SK-N-MC (cell line): ENCODE measurements around the gene WAC.
A peak's percentile ranks its signal among the peaks of the same experiment; 100 is the strongest.
"Not testable (repeated sequence)": the region's sequence is repeated elsewhere in the genome, so short reads cannot be mapped to it uniquely, and the experiment has no call there.

Source experiments
- DNase-seq: peaks from one replicate; pipeline ENCODE4 v3.0.0-alpha.2; 2011; ENCODE audit warnings: low read depth, low spot score
- H3K27ac ChIP-seq: fragments of 200-600 bp; sonication (generic); 2 replicates; pipeline ENCODE4 v1.5.1; 2016; ENCODE audit warnings: mixed run types
- H3K36me3 ChIP-seq: fragments of 200-600 bp; sonication (generic); 2 replicates; pipeline ENCODE4 v1.6.1; 2017; ENCODE audit warnings: antibody characterized with exemption, low read length, mixed read lengths; ENCODE audit not compliant: insufficient read depth
- H3K4me3 ChIP-seq: fragments of 200-600 bp; sonication (generic); 2 replicates; pipeline ENCODE4 v1.5.1; 2016
- H3K9ac ChIP-seq: fragments of 200-600 bp; sonication (generic); 2 replicates; pipeline ENCODE4 v1.8.0; 2017; ENCODE audit warnings: mixed run types, mixed read lengths; ENCODE audit not compliant: insufficient read length
- H3K9me3 ChIP-seq: fragments of 200-600 bp; sonication (generic); 2 replicates; pipeline ENCODE4 v1.6.1; 2017; ENCODE audit warnings: low read depth, mild to moderate bottlenecking, antibody characterized with exemption, low read length, moderate library complexity, mixed read lengths
- EZH2 ChIP-seq: fragments of 200-600 bp; sonication (generic); IDR thresholded peaks from one replicate; pipeline ENCODE4 v1.6.1; 2017; ENCODE audit warnings: antibody characterized with exemption
- FOXP2 ChIP-seq: optimal IDR thresholded peaks from 2 replicates; pipeline ENCODE3; 2011; ENCODE audit warnings: mild to moderate bottlenecking, moderate library complexity; ENCODE audit not compliant: insufficient read depth; ENCODE audit errors: extremely low read length, control extremely low read depth
- POLR2AphosphoS5 ChIP-seq: IDR thresholded peaks from 2 replicates; pipeline ENCODE4 v1.6.1; 2012; ENCODE audit warnings: mild to moderate bottlenecking, low read depth, low read length, borderline replicate concordance

WAC gene

GRCh38 chr10:28601012-28601411 is 68.1 kb downstream of the WAC start:
- DNase-seq, result no peak
- TF ChIP-seq EZH2, result no peak
- no peak for TF ChIP-seq FOXP2
- TF ChIP-seq POLR2AphosphoS5, result no peak
- Histone ChIP-seq H3K9ac (no peak overlapping the region), H3K27ac (no peak overlapping the region), H3K4me3 (no peak overlapping the region), H3K36me3 (peaks cover 40% of the 10 kb centered on the region), H3K9me3 (no peaks in the 10 kb centered on the region)

DNA sequence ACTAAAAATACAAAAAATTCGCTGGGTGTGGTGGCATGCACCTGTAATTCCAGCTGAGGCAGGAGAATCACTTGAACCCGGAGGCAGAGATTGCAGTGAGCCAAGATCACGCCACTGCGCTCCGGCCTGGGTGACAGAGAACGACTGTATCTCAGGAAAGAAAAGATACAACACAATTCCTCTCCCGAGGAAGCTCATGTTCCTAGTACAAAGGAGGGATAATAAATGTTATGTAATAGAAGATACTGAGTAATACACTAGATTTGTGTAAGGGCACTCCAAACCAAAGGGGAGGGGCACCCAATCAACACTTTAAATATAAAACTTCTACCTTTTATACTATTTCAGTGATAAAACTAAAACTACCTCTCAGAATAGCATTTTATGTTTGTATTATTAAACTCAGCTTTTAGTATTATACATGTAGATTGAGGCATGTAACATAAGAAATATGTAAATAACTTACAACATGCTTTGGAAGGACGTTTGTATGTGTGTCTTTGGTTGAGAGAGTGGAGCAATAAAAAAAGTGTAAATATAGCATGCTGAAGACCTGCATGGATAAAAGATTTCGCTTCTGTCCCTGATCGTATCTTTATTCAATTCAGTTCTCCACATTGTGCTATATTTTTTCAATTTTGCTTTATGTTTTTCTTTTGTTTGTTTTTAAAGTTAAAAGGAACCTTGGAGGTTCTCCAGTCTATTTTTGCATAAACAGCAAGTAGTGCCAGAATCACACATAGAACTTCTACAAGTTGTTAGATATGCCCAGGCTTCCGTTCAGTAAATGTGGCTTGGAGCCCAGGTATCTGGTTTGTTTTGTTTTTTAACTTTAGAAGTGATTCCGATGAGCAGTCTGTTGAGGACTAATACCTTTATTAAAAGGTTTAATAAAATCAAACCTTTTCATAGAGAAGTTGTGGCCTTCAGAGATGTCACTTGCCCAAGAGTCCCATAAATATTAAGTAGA is 71.9 kb downstream of the WAC start:
- no peak overlapping the region for H3K9ac ChIP-seq
- no peak overlapping the region for H3K4me3 ChIP-seq
- no peaks in the 10 kb centered on the region for H3K9me3 ChIP-seq
- DNase-seq, result no peak
- H3K27ac ChIP-seq, result 0 out of 2 replicates have a peak overlapping the region, but pooled peaks have one; percentile 19
- no peak for TF ChIP-seq FOXP2
- no peak for TF ChIP-seq EZH2
- no peak for TF ChIP-seq POLR2AphosphoS5
- H3K36me3 ChIP-seq, result peaks cover 37% of the 10 kb centered on the region

DNA sequence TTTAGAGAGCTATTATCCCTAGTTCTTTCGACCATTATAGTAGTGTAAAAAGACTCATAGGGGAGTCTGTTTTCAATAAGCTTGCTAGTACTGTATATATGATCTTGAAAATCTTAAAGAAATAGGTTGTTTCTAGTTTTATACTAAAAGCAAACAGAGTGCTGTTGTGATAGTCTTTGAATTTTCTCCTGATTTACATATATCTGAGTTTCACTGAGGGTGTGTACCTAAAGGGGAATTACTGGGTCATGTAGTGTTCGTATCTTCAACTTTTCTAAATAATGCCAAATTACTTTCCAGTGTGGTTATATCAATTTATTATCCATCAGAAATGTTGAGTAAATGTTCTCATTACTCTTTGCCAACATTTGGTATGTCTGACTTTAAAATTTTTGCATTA is 73.7 kb downstream of the WAC start:
- H3K9ac ChIP-seq, result no peak overlapping the region
- no peak for DNase-seq
- no peaks in the 10 kb centered on the region for H3K9me3 ChIP-seq
- TF ChIP-seq FOXP2 (no peak), EZH2 (no peak), POLR2AphosphoS5 (no peak)
- peaks cover 45% of the 10 kb centered on the region for H3K36me3 ChIP-seq
- no peak overlapping the region for H3K27ac ChIP-seq
- H3K4me3 ChIP-seq, result no peak overlapping the region

DNA sequence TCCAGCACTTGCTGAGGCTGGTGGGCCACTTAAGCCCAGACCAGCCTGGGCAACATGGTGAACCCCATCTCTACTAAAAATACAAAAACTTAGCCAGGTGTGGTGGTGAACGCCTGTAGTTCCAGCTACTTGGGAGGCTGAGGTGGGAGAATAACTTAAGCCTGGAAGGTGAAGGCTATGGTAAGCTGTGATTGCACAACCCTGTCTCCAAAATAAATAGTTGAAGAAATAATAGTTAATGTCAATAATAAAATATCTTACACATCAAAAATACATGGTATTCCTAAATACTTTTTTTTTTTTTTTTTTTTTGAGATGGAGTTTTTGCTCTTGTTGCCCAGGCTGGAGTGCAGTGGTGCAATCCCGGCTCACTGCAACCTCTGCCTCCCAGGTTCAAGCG is 76.7 kb downstream of the WAC start:
- H3K4me3 ChIP-seq, H3K9me3 ChIP-seq, H3K9ac ChIP-seq, H3K27ac ChIP-seq, DNase-seq: not testable (repeated sequence)
- H3K36me3 ChIP-seq, result peaks cover 71% of the 10 kb centered on the region

DNA sequence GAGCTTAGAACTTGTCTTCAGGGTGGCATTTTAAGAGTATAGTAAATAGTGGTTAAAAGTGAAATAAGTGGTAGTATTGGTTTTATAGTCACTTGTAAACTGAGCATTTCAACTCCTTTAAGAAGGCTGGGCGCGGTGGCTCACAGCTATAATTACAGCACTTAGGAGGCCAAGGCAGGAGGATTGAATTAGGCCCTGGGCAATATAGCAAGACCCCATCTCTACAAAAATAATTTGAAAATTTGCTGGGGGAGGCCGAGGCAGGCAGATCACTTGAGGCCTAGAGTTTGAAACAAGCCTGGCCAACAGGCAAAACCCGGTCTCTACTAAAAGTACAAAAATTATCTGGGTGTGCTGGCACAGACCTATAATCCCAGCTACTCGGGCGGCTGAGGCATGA is 80.0 kb downstream of the WAC start:
- no peak overlapping the region for H3K4me3 ChIP-seq
- no peaks in the 10 kb centered on the region for H3K9me3 ChIP-seq
- DNase-seq, result no peak
- TF ChIP-seq EZH2 (no peak), FOXP2 (no peak), POLR2AphosphoS5 (no peak)
- no peak overlapping the region for H3K27ac ChIP-seq
- H3K36me3 ChIP-seq, result peaks cover 90% of the 10 kb centered on the region
- no peak overlapping the region for H3K9ac ChIP-seq

GRCh38 chr10:28616514-28616913 is 83.6 kb downstream of the WAC start:
- DNase-seq, result no peak
- Histone ChIP-seq H3K27ac (no peak overlapping the region), H3K9me3 (no peaks in the 10 kb centered on the region), H3K4me3 (no peak overlapping the region), H3K36me3 (peaks cover 80% of the 10 kb centered on the region), H3K9ac (no peak overlapping the region)
- TF ChIP-seq POLR2AphosphoS5 (no peak), FOXP2 (no peak), EZH2 (no peak)

DNA sequence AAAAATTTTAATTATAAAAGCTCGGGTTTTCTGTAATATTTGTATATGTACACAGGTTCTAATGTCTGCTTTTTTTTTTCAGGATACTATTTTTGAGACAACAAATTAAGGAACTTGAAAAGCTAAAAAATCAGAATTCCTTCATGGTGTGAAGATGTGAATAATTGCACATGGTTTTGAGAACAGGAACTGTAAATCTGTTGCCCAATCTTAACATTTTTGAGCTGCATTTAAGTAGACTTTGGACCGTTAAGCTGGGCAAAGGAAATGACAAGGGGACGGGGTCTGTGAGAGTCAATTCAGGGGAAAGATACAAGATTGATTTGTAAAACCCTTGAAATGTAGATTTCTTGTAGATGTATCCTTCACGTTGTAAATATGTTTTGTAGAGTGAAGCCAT is 86.5 kb downstream of the WAC start:
- Histone ChIP-seq H3K36me3 (peaks cover 55% of the 10 kb centered on the region), H3K9ac (no peak overlapping the region)
- TF ChIP-seq EZH2 (no peak), POLR2AphosphoS5 (no peak), FOXP2 (no peak)

DNA sequence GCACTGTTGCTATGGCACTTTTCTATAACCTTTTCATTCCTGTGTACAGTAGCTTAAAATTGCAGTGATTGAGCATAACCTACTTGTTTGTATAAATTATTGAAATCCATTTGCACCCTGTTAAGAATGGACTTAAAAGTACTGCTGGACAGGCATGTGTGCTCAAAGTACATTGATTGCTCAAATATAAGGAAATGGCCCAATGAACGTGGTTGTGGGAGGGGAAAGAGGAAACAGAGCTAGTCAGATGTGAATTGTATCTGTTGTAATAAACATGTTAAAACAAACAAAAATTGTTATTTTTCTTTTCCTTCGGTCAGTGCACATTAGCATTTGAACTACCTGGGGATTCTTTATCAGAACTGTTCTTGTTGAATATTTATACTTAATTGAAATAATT is 87.3 kb downstream of the WAC start:
- TF ChIP-seq EZH2 (no peak), FOXP2 (no peak), POLR2AphosphoS5 (no peak)
- H3K9me3 ChIP-seq, result no peaks in the 10 kb centered on the region
- H3K36me3 ChIP-seq, result peaks cover 47% of the 10 kb centered on the region
- no peak overlapping the region for H3K9ac ChIP-seq
- no peak overlapping the region for H3K4me3 ChIP-seq
- DNase-seq, result no peak
- H3K27ac ChIP-seq, result no peak overlapping the region

More for the DNA sequence above, 86.5 kb downstream of the WAC start:
- no peak for DNase-seq
- H3K27ac ChIP-seq, result no peak overlapping the region
- no peaks in the 10 kb centered on the region for H3K9me3 ChIP-seq
- no peak overlapping the region for H3K4me3 ChIP-seq
